Activated CD4-positive, alpha-beta T cell treated with anti-CD3 and anti-CD28 coated beads, Interleukin-2, amount 50 U/mL, for 48 hours (primary cell): ENCODE data around the gene TTC7B.
"Not testable (repeated sequence)": the region's sequence is repeated elsewhere in the genome, so short reads cannot be mapped to it uniquely, and the experiment has no call there.

Experiments used
- DNase-seq, 2 experiments: peaks; one replicate each; pipeline ENCODE4 v3.0.0-alpha.2; 2020

The TTC7B gene

GRCh38 chr14:90538095-90538494 is 278.1 kb downstream of the TTC7B start:
- DNase-seq: no peak

DNA sequence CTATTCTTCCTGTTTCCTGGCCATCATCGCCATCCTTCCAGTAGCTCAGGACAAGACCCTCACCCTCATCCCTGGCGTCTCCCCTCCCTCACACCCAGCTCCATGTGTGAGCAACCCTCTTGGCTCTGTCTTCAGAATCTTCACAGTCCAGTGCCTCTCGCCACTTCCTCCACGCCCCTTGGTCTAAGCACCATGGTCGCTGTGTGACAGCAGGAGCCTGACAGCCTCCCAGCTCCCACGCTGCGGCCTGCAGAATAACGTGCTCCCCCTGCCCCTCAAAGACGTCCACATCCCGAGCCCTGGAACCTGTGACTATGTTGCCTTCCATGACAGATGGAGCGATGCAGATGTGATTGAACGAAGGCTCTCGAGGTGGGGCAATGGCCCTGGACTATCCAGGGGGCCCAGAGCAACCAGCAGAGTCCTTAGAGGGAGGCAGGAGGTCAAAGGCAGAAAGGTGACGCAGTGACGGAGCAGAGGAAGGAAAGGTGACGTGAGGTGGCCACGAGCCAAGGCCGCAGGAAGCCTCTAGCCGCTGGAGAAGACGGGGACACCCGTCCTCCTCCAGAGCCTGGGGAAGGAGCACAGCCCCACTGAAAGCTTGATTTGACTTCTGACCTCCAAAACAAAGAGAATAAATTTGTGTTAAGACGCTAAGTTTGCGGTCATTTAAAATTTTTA is 279.6 kb downstream of the TTC7B start:
- DNase-seq: no peak

- DNase-seq: no peak
Measured at GRCh38 chr14:90536092-90536491, 280.1 kb downstream of the TTC7B start.

GRCh38 chr14:90535556-90536090 is 280.6 kb downstream of the TTC7B start:
- DNase-seq: no peak

DNA sequence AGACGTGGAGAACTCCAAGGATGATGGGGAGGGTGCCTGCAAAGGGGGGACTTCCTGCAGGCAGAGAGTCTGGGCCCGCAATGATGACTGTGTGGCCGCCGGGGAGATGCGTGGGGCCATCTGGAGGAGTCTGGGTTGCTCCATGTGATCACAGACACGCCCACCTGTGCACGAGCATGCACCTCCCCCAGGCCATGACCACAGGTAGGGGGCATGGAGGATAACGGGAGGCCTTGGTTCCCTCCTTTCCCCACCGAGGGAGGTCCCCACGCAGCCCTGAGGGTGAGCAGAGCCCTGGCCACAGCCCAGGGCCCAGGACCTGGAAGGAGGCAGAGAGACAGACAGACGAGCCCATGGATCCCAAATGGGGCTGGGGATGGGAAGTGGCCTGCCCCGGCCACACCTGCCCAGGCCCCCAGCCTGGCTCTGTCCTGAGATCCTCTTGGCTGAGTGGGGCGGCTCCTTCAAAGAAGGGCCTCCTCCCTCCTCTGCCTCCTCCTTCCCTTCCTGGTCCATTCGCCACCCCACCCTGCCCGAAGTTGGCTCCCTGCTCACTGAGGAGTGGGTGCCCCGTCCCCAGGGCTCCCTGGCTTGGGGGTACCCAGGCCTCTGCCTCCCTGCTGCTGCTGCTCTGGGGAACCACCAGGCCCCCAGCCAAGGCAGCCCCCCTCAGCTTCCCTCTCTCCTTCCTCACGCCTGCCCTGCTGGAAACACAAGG is 281.2 kb downstream of the TTC7B start:
- no peak for DNase-seq

DNA sequence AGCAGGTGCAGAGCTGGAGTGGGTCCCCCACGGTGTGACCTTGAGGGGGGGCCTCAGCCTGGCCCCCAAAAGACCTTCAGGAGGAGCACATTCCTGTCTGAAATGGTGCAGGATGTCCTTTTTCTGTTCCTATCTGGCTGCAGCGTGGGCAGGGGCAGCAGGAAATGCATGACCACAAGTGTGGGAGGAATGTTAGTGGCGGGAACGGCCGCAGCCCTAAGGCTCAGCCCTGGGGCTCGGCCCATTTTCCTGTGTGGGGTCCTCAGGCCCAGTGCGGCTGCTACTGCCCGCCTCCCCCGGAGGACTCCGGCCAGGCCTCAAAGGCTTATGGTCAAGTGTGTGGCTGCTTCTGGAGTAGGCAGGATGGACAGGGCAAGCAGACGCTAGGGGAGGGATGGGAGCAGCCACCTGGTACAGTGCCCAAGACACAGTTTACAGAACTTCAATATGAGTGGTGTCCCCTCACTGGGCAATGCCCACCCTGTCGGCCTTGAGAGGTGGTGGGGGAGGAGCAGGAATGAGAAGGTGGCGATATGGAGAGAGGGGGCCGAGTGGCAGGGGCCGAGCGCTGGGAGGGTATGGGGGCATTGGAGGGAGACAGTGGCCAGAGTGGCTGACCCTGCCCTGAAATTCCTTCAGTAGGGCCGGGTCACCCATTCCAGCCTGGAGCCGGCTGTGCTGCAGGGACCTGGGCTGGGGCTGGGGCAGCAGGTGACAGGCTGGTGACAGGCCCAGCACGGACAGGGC is 282.0 kb downstream of the TTC7B start:
- no peak for DNase-seq

GRCh38 chr14:90533591-90534021 is 282.6 kb downstream of the TTC7B start:
- DNase-seq: no peak

DNA sequence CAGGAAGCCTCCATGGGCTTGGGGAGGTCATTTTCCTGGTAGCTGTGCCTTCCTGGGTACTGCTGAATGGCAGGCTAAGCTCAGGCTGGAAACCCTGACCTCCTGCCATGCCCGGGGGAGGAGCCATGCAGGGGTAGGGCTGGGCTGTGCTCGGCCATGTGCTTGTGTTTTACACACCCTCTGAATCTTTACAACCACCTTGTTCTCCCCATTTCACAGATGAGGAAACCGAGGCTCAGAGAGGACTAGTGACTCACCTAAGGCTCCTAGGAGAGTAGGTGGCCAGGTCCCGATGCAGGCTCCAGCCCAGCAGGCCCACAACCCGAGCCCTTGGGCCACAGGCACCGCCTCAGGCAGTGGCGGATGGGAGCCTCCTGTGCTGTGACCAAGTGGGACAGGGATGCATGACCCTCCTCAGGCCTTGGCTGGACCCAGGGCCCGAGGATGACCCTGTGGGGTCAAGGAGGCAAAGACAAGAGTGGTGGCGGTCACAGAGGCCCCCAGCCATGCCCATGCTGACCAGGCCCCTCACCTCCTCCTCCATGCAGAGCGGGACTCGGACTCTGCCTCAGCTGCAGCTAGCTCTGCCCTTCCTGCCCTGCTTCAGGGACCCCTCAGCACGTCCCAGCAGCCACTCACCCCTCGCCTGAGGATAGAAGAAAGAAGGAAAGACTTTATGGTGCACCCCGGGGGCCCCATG is 283.3 kb downstream of the TTC7B start:
- DNase-seq: no peak

DNA sequence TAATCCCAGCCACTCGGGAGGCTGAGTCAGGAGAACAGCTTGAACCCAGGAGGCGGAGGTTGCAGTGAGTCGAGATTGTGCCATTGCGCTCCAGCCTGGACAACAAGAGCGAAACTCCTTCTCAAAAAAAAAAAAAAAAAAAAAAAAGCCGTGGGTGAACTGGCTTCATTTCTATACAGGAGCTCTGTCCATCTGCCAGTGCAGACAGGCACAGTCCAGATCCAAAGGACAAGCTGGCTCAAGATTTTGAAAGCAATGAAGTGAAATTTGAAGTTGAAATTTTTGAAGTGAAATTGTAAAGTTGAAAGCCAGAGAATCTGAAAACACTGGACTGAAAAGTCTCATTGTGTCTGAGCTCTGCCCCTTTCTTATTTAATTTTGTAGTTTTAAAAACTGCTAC is 284.7 kb downstream of the TTC7B start:
- DNase-seq: no peak

GRCh38 chr14:90530523-90530922 is 285.7 kb downstream of the TTC7B start:
- DNase-seq: no peak

DNA sequence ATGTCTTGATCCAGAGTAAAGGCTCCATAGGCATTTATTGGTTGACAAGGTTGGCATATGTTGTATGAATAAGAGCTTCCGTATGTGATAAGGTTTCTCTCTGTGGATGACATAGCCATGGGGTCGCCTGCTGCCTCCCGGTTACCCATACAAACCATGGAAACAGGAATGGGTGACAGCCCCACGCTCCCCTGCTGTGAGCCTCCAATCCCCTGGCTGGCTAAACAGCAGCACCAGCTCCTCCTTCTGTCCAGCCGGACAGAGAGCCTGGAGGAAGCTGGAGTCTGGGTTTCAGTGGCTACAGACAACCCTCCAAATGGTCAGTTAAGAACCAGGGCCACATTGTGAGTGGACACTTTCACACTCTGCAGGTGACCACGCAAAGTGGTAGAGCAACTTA is 288.3 kb downstream of the TTC7B start:
- no peak for DNase-seq

DNA sequence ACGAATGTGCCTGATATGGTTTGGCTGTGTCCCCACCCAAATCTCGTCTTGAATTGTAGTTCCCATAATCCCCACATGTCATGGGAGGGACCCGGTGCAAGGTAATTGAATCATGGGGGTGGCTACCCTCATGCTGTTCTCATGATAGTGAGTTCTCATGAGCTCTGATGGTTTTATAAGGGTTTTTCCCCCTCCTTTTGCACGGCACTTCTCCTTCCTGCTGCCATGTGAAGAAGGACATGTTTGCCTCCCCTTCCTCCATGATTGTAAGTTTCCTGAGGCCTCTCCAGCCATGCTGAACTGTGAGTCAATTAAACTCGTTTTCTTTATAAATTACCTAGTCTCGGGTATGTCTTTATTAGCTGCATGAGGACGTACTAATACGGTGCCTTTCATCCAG is 289.7 kb downstream of the TTC7B start:
- not testable (repeated sequence) for DNase-seq

DNA sequence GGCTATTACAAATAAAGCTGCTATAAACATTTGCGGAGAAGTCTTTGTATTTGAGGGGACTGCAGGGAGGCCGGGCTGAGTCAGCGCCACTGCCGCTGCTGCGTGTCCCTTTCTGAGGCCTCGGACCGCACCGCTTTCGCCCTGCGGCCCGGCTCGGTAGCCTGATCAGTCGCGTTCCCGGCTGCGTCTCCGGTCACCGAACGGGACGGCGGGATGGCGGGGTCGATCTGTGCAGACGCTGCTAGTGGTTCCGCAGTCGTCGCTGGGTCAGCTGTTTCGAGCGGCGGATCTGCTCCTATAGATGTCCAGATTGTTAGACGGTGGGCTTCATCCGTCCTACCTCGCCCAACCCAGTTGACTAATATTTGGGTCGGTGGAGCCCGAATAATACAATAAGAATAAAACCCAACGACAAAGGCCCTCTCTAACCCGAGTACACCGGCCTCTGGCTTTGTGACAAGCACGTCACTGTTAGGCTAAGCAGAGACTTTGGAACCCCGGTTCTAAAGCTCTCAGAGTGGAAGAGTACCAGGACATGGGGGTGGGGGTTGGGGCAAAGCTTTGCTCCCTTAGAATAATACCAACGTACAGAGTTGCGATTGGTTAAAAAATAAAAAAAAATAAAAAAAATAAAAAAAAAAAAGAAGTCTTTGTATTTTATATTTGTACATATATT is 290.7 kb downstream of the TTC7B start:
- not testable (repeated sequence) for DNase-seq

GRCh38 chr14:90523961-90524875 is 292.0 kb downstream of the TTC7B start:
- no peak for DNase-seq

DNA sequence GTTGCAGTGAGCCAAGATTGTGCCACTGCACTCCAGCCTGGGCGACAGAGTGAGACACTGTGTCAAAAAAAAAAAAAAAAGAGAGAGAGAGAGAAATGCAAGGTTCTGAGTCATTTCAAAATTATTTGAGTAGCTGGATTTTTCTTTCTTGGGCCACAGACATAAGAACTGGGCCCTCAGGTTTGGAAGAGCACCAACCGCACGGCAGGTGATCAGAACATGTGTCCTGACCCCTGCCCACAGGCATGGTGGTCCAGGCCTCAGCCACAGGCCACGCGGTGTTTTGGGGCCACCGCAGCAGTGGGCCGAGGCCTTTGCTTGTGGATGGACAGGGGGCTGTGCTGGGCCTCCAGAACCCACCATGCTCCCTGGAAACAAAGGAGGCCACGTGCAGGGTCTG is 292.7 kb downstream of the TTC7B start:
- no peak for DNase-seq

GRCh38 chr14:90522571-90523191 is 293.5 kb downstream of the TTC7B start:
- DNase-seq: no peak

DNA sequence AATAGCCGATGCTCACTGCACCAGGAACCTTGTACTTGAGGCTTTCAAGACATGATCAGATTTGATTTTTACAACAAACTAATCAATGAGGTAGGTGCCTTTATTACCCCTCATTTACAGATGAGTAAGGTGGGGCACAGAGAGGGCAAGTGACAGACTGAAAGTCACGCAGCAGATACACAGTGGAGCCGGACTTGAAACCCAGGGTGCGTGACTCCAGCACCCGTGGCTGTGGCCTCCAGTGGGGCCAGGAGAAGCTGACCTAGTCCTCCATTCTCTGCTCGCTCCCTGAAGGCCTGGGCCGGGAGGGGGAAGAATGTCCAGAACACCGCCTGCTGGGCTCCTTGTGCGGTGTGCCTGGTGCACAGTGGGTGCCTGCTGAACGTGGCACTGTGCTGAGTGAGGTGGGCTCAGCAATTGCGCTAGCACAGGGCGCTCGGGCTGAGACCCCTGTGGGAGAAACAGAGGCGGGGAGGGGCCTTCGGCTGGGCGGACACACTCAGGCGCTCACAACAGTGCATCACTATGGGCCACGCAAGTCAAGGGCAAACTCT is 294.2 kb downstream of the TTC7B start:
- no peak for DNase-seq

- no peak for DNase-seq
Measured at GRCh38 chr14:90521084-90521929, 294.9 kb downstream of the TTC7B start.

DNA sequence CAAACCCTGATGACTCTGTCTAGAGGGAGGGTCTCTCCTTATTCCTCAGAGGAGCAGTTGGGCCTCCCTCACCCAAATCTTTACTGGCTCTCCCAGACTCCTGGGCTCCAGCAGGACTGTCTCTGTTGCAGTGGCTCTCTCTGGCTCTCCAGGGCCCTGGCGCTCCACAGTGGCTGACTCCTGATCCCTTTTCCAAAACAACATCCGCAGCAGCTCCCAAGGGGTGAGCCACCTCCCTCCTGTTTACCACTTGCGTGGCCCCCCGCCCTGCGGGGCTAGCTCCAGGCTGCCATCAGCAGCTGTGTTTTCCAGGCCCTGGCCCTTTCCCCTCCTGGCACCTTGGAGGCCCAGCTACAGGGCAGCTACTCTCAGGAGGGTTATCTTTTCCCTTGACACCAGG is 295.9 kb downstream of the TTC7B start:
- DNase-seq: no peak
